Endothelial cell of hepatic sinusoid (primary cell): ENCODE results near the gene RAB43.
"Not testable (repeated sequence)": the region's sequence is repeated elsewhere in the genome, so short reads cannot be mapped to it uniquely, and the experiment has no call there.

ENCODE experiments used
- in situ Hi-C: cut with HindIII; loops from 2 replicates; pipeline ENCODE4 v1.10.0; 2017; ENCODE audit warnings: low sequenced_read_pairs

Gene RAB43

GRCh38 chr3:129122412-129123011 is 908 bp upstream of the RAB43 start:
- in situ Hi-C loops = loop anchor here (5.0 kb wide), 2 partner anchors 50 to 125 kb away; no protein-coding TSS in a partner anchor

GRCh38 chr3:129121016-129121791 is 400 bp downstream of the RAB43 start:
- in situ Hi-C loops = loop anchor here (5.0 kb wide), 2 partner anchors 51 to 124 kb away; no protein-coding TSS in a partner anchor

- in situ Hi-C loops = loop anchor here (5.0 kb wide), 2 partner anchors 52 to 123 kb away; no protein-coding TSS in a partner anchor
These were observed 1.2 kb downstream of the RAB43 start for GRCh38 chr3:129120254-129121004.

GRCh38 chr3:129119365-129120100 is 2.1 kb downstream of the RAB43 start:
- in situ Hi-C loops = loop anchor here (5.0 kb wide), 3 partner anchors 47 to 122 kb away; no protein-coding TSS in a partner anchor

GRCh38 chr3:129118745-129119144 is 2.9 kb downstream of the RAB43 start:
- in situ Hi-C loops = loop anchor here (5.0 kb wide), 1 partner anchor 46 kb away; no protein-coding TSS in a partner anchor

GRCh38 chr3:129117134-129117533 is 4.5 kb downstream of the RAB43 start:
- in situ Hi-C loops = loop anchor here (5.0 kb wide), 1 partner anchor 45 kb away; no protein-coding TSS in a partner anchor

- in situ Hi-C loops = loop anchor here (5.0 kb wide), 1 partner anchor 44 kb away; no protein-coding TSS in a partner anchor
These were observed 5.1 kb downstream of the RAB43 start for GRCh38 chr3:129116482-129116946.

GRCh38 chr3:129114455-129114854 is 7.1 kb downstream of the RAB43 start:
- in situ Hi-C loops = no loop called here

GRCh38 chr3:129112308-129113052 is 9.1 kb downstream of the RAB43 start:
- in situ Hi-C loops = no loop called here

GRCh38 chr3:129111076-129111780 is 10.4 kb downstream of the RAB43 start:
- in situ Hi-C loops = not testable (repeated sequence)

- in situ Hi-C loops = no loop called here
These were observed 13.8 kb downstream of the RAB43 start for GRCh38 chr3:129107793-129108192.

- in situ Hi-C loops = no loop called here
These were observed 14.6 kb downstream of the RAB43 start for GRCh38 chr3:129106866-129107565.

- in situ Hi-C loops = no loop called here
These were observed 15.3 kb downstream of the RAB43 start for GRCh38 chr3:129106320-129106719.

- in situ Hi-C loops = no loop called here
These were observed 15.7 kb downstream of the RAB43 start for GRCh38 chr3:129105862-129106261.

- in situ Hi-C loops = no loop called here
These were observed 17.0 kb downstream of the RAB43 start for GRCh38 chr3:129104498-129105079.

- in situ Hi-C loops = no loop called here
These were observed 17.6 kb downstream of the RAB43 start for GRCh38 chr3:129104051-129104450.

- in situ Hi-C loops = no loop called here
These were observed 18.3 kb downstream of the RAB43 start for GRCh38 chr3:129103296-129103695.
